ENCODE results near the gene KLHL2.

KLHL2 gene

DNA sequence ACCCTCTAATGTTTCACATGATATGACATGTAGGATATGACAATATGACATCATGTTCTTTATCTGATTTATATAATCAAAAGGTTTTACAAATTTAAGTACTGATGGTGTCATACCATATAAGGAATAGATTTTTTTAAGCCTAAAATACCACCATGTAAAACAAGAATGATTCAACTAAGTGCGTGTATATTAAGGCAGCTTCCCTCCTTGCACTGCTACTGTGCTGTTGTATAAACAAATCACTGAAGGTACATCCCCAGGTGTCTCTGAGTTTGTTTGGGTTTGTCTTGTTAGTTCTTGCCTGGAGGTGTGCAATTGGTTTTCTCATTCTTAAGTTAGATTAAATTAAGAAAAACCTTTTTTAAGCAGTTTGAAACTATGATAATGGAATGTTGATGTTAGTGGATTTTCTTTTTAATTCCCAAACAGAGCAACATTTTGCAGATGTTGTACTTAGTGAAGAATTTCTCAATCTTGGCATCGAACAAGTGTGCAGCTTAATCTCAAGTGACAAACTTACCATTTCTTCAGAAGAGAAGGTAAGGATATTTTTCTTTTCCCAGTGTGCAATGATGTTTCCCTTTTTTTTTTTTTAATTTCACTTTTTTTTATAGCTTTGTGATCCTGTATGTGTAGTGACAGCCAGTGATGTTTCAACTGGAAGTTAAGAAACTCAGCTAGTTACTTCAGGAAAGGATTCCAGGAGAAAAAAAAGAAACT is 86.7 kb downstream of the KLHL2 start:
- no peak for DNase-seq

- no peak for DNase-seq
Observed at GRCh38 chr4:165294907-165295306, 87.5 kb downstream of the KLHL2 start.

GRCh38 chr4:165297626-165298025 is 90.3 kb downstream of the KLHL2 start:
- DNase-seq, result no peak

GRCh38 chr4:165299399-165300060 is 92.2 kb downstream of the KLHL2 start:
- no peak for DNase-seq

GRCh38 chr4:165301833-165302232 is 94.5 kb downstream of the KLHL2 start:
- no peak for DNase-seq

DNA sequence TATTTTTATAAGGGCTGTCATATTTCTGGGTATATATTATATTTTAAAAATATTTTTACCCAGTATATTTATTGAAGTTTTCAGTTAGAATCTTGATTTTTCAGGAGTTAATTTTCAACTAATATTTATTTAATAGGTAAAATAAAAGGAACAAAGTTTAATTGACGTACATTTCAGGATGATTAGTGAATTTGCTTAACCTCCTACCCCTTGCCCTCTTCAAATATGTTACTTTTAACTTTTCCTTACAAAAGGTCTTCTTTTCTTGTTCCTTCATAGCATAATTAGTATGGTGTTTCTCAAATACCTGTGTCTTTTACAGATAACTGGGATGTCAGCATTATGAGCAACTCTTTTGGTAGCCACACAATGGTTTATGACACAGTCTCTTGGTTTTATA is 95.3 kb downstream of the KLHL2 start:
- no peak for DNase-seq

DNA sequence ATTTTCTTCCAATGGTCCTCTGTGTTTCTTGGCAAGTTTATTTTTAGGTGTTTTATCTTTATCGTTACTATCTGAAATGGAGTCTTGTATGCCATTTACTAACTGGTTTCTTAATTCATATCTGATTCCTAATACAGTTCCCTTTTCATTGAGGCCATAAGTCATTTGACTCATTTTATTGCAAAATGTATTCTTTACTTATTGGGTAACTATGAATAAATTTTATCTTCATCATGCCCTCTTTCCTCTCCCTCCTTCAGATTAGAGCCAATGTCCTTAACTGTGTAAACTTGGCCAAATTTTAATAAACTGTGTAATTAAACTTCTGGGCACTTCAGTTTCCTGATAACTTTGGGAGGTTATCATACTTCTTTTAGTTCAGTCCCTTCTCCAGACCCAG is 100.8 kb downstream of the KLHL2 start:
- no peak for DNase-seq

DNA sequence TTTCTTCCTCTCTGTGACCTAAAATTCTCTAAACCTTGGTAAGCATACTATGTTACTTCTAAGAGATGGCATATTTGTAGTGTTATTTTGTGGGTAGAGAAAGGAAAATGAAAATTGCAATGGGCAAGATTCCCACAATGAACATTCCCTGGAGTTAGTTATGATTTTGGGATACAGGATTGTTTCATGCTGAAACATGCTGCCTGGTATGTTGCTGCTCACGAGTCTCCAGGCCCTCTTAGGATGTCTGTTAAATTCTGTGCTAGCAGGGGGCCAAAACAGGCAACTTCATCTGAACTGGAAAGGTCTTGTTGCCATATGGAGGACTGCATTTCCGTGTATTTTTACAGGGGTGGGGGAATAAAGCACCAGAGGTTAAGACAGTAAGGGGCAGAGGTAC is 101.2 kb downstream of the KLHL2 start:
- no peak for DNase-seq

DNA sequence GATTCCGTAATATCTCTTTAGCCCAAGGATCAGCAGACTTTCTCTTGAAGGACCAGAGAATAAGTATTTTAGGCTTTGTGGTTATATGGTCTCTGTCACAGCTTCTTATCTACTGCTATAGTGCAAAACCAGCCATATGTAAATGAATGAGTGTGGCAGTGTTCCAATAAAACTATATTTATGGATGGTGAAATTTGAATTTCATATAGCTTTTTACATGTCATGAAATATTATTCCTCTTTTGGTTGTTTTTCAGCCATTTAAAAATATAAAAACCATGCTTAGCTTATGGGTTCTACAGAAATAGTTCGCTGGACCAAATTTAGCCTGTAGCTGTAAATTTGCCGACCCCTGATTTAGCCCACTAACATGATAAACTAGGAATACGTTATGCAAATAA is 102.1 kb downstream of the KLHL2 start:
- no peak for DNase-seq

DNA sequence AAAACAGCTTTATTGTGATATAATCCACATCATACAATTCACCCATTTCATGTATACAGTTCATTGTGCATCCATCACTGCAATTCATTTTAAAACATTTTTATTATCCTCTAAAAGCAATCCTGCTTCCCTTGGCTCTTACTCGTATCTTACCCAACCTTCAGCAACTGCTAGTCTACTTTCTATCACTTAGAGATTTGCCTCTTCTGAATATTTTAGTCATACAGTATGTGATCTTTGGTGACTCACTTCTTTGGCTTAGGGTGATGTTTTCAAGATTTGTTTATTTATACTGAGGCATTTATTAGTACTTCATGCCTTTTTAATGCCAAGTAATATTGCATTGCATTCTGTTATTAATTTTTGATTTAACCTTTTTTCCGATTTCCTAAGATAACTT is 105.1 kb downstream of the KLHL2 start:
- DNase-seq, result no peak

- DNase-seq, result no peak
Observed at GRCh38 chr4:165319030-165319429, 111.7 kb downstream of the KLHL2 start.

GRCh38 chr4:165319509-165319908 is 112.1 kb downstream of the KLHL2 start:
- no peak for DNase-seq

DNA sequence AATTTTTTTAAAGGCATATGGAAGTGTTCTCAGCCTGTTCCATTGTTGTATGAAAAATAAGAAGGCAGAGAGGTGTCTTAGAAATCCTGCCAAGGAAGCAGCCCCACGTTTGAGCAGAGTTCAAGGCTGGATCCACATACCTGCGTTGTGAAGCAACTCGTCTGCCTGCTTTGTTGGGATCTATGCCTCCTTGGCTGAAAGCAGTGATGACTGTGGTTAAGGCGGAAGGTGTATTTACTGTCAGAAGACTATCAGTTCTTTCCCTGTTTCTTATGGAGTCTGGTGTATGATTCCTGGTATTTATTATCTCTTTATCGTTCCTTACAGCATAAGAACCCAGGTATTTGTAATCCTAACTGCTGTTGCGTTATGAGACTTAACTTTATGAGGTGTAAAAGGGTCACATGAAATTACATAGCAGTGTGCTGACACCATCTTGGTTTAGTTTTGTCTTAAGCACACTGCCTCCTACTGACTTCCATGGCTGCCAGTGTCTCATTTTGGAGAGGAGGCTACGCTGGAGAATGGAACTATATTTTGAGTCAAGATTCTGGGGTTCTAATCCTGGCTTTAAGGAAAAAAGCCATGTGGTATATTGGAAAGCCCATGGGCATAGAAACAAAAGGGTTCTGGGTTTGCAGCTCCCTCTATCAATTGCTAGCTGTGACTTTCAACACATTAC is 117.0 kb downstream of the KLHL2 start:
- DNase-seq, result no peak

GRCh38 chr4:165324918-165325304 is 117.5 kb downstream of the KLHL2 start:
- DNase-seq, result no peak

DNA sequence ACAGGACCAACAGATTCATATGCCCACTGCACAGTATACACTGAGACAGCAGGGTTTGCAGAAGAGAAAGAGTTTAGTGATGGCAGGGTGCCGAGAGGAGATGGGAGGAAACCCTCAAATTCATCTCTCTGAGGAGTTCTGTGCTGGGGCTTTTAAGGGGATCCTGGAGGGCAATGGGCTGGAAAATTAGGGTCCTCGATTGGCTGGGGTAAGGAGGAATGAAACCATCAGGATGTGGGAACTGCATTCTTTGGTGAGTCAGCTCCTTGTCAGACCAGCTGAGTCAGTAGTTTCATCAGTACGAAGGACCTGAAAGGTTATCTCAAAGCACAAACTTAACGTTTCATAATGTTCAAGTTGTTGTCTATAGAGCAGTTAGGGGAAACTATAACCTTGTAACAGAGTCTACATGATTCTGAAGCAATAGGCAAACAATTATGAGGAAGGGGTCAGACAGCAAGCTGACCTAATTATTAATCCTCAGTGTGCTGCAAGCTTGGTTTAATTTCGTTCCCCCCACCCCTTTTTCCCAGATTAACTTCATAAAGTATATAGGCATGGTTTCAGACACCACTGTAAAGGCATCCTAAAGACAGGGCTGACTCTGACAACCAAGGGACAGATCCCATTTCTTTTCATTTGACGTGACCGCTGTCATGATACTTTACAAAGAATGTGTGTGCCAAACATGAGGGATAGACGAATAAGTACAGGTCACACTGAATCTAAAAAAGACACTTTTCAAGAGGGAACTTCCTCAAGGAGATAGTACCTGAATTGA is 118.6 kb downstream of the KLHL2 start:
- no peak for DNase-seq

- DNase-seq, result no peak
Observed at GRCh38 chr4:165326831-165327210, 119.5 kb downstream of the KLHL2 start.

GRCh38 chr4:165327211-165328100 is 120.1 kb downstream of the KLHL2 start, which contains the start of gene MSMO1:
Gene MSMO1, plus strand, starts transcription at chr4:165327669. Its CDS starts 5,702 bp downstream, at chr4:165333371.
- peak; percentile 94 for DNase-seq

DNA sequence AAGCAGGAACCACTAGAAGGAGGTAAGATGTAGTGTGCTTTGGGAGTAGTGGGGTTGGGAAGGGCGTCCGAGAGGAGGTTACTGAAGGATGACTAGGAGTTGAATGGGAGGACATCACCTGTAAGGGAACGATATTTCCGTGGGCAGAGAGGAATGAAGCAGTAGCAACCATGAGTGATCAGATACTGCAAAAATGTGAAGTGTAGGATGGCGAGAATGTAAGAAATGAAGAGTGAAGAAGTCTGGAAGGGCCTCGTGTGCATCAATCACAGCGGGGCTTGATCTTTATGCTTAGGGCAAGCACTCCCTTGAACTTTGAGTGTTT is 120.7 kb downstream of the KLHL2 start:
- DNase-seq, result no peak

GRCh38 chr4:165328708-165329107 is 121.3 kb downstream of the KLHL2 start:
- DNase-seq, result no peak

DNA sequence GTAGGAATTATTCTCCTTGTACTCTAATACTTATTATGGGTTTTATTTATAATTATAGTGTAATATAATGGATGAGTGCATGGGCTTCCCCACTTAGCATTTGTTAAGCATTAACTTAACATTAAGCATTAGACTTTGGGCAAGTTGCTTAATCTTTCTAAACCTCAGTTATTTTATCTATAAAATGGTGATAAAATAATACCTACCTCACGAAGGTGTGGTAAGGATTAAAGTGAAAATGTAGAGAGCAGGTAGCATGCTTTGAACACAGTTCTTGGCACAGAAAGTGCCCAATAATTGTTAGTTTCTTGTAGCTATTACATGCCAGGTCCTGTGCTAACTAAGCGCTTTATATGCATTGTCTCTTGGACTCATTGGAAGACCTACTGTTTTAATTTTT is 122.7 kb downstream of the KLHL2 start:
- no peak for DNase-seq

- DNase-seq, result no peak
Observed at GRCh38 chr4:165330666-165331065, 123.3 kb downstream of the KLHL2 start.

DNA sequence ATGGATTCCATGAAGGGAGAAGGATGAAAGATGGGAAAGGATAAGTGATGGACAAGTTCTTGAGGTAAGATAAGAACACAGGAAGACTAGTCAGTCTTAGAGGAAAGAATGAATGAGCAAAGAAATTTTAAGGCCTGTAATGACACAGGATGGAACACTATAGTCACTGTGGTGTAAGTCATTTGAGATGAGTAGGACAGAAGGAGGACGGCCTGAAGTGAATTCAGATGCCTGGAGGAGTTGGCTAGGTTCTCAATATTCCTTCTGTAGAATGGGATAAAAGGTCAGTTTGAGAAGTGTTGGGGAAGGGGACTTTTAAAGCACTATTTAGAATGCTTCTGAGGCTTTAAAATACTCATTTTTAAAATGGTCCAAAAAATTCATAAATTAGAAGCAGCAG is 124.0 kb downstream of the KLHL2 start:
- no peak for DNase-seq

- DNase-seq, result no peak
Observed at GRCh38 chr4:165331823-165332222, 124.5 kb downstream of the KLHL2 start.

All from NCI-H2227 treated with DMSO at 0.1 percent for 48 hours (cell line).